GM06990 (cell line): ENCODE measurements around the gene LYRM4.

Source experiments
- DNase-seq: peaks from one replicate; pipeline ENCODE4 v3.0.0-alpha.2; 2011; ENCODE audit not compliant: insufficient read length; ENCODE audit errors: extremely low read depth
- H3K27me3 ChIP-seq: replicated peaks from 2 replicates; pipeline ENCODE4 v1.6.0; 2011; ENCODE audit warnings: low read length; ENCODE audit not compliant: control insufficient read depth, insufficient read depth
- H3K36me3 ChIP-seq: 2 replicates; pipeline ENCODE4 v1.5.1; 2011; ENCODE audit warnings: low read length; ENCODE audit not compliant: control insufficient read depth, insufficient read depth
- H3K4me3 ChIP-seq: replicated peaks from 2 replicates; pipeline ENCODE4 v1.5.1; 2011; ENCODE audit warnings: low read depth, mild to moderate bottlenecking, control low read depth, low read length
- CTCF ChIP-seq: IDR thresholded peaks from 2 replicates; pipeline ENCODE4 v1.5.1; 2011; ENCODE audit warnings: low read length, control low read depth, mild to moderate bottlenecking, inconsistent platforms; ENCODE audit not compliant: insufficient read depth, poor library complexity, severe bottlenecking

LYRM4 gene

GRCh38 chr6:5152460-5152859 lies 108.3 kb downstream of the LYRM4 start:
- Histone ChIP-seq H3K27me3 (no peaks in the 10 kb centered on the region), H3K4me3 (no peak overlapping the region), H3K36me3 (no peaks in the 10 kb centered on the region)
- DNase-seq, result no peak
- TF ChIP-seq CTCF, result no peak

- no peaks in the 10 kb centered on the region for H3K36me3 ChIP-seq
- H3K4me3 ChIP-seq, result no peak overlapping the region
- DNase-seq, result no peak
- no peak for TF ChIP-seq CTCF
- no peaks in the 10 kb centered on the region for H3K27me3 ChIP-seq
Observed at GRCh38 chr6:5151955-5152401, 108.8 kb downstream of the LYRM4 start.

- no peak for DNase-seq
- TF ChIP-seq CTCF, result no peak
- H3K36me3 ChIP-seq, result no peaks in the 10 kb centered on the region
- no peaks in the 10 kb centered on the region for H3K27me3 ChIP-seq
- H3K4me3 ChIP-seq, result no peak overlapping the region
Observed at GRCh38 chr6:5151360-5151954, 109.3 kb downstream of the LYRM4 start.

GRCh38 chr6:5150551-5151075 lies 110.1 kb downstream of the LYRM4 start:
- TF ChIP-seq CTCF, result no peak
- no peaks in the 10 kb centered on the region for H3K36me3 ChIP-seq

GRCh38 chr6:5149891-5150290 lies 110.9 kb downstream of the LYRM4 start:
- no peak for TF ChIP-seq CTCF
- no peak for DNase-seq

More at GRCh38 chr6:5150551-5151075, 110.1 kb downstream of the LYRM4 start:
- no peak for DNase-seq
- H3K27me3 ChIP-seq, result no peaks in the 10 kb centered on the region
- no peak overlapping the region for H3K4me3 ChIP-seq

More at GRCh38 chr6:5149891-5150290, 110.9 kb downstream of the LYRM4 start:
- no peak overlapping the region for H3K4me3 ChIP-seq
- no peaks in the 10 kb centered on the region for H3K27me3 ChIP-seq
- H3K36me3 ChIP-seq, result no peaks in the 10 kb centered on the region
